HTR-8/SVneo (cell line): ENCODE results near the gene REEP1.
"Not testable (repeated sequence)": the region's sequence is repeated elsewhere in the genome, so short reads cannot be mapped to it uniquely, and the experiment has no call there.

Experiments
- DNase-seq: peaks from one replicate; pipeline ENCODE4 v3.0.0; 2011; ENCODE audit warnings: low spot score, mixed read lengths; ENCODE audit not compliant: insufficient read length
- FAIRE-seq: peaks from 2 replicates; lab custom pipeline; 2011; peaks lifted over from hg19 to GRCh38; lab: Jason Lieb, UNC

The REEP1 gene

DNA sequence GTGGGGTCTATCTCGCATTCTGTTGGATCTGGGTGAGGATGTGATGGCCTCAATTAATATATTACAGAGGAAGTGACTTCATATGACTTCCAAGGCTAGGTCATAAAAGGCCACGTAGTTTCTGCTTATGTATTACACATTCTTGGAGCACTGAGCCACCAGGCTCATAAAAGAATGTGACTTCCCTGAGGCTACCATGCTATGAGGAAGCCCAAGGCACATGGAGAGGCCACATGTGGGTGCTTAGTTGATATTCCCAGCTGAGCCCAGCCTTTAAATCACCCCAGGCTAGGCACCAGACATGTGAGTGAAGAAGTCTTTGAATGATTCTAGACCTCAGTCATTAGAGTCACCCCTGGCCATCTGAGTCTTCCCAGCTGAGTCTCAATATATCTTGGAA, 13.3 kb upstream of the REEP1 start:
- FAIRE-seq, result no peak
- no peak for DNase-seq

- no peak for DNase-seq
- FAIRE-seq, result no peak
Measured at GRCh38 chr2:86347401-86347800, 10.0 kb upstream of the REEP1 start.

DNA sequence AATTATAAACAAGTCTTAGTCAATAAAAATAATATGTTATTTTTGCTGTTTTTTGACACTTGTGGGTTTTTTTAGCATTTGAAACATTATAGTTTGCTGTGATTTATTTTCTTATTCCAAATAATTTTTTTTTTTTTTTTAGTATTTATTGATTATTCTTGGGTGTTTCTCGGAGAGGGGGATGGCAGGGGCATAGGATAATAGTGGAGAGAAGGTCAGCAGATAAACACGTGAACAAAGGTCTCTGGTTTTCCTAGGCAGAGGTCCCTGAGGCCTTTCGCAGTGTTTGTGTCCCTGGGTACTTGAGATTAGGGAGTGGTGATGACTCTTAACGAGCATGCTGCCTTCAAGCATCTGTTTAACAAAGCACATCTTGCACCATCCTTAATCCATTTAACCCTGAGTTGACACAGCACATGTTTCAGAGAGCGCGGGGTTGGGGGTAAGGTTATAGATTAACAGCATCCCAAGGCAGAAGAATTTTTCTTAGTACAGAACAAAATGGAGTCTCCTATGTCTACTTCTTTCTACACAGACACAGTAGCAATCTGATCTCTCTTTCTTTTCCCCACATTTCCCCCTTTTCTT, 8.5 kb upstream of the REEP1 start:
- not testable (repeated sequence) for DNase-seq, FAIRE-seq

DNA sequence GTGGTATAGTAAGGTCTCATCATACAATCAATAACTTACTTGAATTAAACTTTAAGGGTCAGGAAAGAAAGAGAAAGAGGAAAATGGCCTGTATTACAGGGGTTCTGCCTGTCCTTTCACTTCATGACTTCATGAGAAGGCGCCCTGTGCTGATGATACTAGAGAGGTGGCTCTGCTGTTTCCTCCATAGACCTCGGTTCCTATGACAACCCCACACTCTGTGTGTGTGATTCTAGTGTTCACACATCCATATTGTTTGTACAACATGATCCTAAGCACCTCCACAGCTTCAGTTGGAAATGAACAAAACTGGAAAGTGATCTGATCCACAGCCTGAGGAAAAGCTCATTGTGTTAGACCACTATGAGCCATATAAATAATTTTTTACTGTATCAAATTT, 7.0 kb upstream of the REEP1 start:
- FAIRE-seq, result no peak
- no peak for DNase-seq

- DNase-seq (no peak), FAIRE-seq (no peak)
Measured at GRCh38 chr2:86342488-86342887, 5.1 kb upstream of the REEP1 start.

GRCh38 chr2:86341470-86341869, 4.0 kb upstream of the REEP1 start:
- FAIRE-seq (no peak), DNase-seq (no peak)

DNA sequence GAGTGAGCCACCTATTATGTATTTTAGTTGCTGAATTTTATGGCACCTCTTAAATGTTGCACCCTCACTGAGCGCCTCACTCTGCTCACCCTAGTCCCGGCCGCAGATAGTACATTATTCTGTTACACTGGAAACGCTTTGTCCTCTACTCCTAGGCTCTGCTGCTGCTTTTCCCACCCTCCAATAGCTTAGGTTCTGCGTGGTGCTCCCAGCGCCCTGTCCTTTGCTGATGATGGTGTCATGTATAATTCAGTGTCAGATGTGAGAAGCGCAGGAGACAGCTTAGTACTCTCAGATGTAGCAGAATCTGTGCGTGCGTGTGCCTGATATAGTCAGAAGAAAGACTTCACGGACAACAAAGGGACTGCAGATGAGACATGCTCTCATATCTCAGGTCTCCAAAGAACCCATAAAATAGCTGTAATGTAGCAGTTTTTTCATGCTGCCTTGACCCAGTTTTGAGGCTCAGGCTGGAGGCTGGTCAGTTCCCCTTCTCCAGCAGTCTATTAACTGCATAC, 1.4 kb upstream of the REEP1 start:
- FAIRE-seq, result no peak
- DNase-seq, result no peak

DNA sequence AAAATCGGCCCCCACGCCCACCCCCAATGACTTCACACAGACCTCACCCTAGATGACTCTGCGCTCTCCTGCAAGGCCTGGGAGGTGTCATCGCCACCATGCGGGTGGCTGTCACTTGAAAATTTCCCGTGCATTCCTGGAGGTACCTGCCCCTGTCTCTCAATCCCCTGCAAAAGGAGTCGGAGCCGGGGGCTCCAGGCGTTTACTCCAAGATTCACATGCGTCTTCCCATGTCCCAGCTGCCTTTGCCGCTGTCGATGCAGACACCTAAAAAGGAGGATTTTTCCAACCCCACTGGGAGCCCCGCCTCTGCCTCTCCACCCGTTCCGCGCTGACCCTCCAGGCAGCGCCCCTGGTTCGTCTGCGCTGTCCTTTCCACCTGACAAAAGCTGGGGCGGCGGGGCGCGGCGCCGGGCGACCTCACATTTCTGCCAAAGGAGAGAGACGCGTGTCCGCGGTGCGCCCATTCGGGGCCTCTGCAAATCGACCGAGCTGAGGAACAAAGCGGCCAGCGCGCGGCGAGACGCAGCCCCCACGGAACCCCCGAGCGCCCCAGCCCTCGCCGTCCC, 667 bp downstream of the REEP1 start:
- FAIRE-seq, result no peak
- DNase-seq, result no peak

DNA sequence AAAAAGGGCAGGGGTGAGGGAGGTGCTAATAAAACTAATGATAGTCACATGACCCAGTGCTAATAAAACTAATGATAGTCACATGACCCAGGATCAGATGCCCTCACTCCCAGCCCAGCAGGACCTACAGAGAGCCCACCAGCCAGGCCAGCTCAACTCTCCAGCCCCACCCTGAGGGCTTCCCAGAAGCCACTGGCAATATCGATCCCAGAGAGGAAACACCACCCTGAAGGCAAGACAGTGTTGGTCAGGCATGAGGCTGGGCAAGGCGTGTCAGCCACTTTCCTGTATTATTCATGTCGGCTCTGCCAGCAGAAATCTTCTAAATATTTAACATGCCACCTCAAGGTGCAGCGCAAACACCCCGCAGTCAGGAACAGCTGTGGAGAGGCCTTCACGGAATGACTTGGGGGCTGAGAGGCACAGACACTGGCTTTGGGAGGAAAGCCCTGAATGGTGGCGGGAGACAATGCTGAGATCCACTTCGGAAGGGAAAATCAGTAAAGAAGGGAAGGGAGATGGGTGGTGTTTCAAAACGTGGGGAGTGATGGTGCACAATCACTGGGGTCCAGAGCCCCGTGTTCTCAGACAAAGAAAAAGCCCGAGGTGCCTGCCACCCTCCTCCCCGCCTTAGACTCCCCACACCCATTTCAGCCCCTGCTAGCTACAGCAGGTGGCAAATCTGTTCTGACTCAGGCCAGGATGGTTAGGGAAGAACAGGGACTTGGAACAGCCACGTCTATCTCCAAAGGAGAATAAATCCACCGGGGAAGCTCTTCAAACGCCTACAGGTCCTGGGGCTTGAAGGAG, 1.4 kb downstream of the REEP1 start:
- FAIRE-seq, result no peak
- no peak for DNase-seq

DNA sequence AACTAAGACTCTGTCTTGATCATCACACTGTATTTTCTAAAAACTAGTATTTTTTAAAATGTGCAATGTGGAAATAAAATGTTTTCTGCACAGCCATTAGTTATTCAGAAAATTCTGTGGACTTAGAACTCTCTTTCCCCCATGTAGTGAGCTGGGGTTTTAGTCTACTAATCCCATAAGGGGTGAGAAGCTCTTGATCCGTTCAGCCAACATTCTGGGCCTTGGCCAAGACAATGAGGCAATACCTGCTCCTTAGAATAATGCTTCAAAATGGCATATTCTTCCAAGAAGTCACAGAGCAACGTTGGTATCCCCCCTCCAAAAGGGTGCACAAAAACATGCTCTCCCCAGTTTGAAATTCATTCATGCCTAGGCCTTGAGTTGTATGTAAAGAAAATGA, 4.0 kb downstream of the REEP1 start:
- FAIRE-seq (no peak), DNase-seq (no peak)

GRCh38 chr2:86332654-86333053, 4.8 kb downstream of the REEP1 start:
- no peak for DNase-seq
- peak; percentile 28 for FAIRE-seq

- DNase-seq, result no peak
- FAIRE-seq, result no peak
Measured at GRCh38 chr2:86331384-86331783, 6.0 kb downstream of the REEP1 start.

- FAIRE-seq, result no peak
Measured at GRCh38 chr2:86330001-86330400, 7.4 kb downstream of the REEP1 start.

DNA sequence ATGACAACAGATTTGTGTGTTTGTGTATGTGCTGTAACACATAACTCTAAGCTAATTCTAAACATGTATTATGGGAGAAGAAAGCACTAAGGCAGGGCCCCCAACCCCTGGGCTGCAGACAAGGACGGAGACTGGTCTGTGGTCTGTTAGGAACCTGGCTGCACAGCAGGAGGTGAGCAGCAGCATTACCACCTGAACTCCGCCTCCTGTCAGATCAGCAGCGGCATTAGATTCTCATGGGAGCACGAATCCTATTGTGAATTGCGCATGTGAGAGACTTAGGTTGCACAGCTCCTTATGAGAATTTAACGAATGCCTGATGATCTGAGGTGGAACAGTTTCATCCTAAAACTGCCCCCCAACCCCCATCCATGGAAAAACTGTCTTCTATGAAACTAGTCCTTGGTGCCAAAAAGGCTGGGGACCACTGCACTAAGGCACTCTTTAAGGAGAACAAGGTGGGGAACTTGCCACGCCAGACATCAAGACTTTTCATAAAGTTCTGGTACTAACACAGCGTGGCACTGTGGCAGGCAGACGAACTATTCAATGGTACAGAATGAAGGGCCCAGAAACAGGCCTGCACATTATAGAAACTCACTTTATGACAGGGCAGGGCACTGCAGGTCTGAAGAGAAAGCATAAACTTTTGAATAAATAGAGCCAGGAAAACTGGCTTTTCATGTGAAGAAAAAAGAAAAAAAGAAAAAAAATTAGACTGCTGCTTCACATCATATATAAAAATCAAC, 14.0 kb downstream of the REEP1 start:
- no peak for FAIRE-seq
- DNase-seq, result no peak

More at GRCh38 chr2:86330001-86330400, 7.4 kb downstream of the REEP1 start:
- no peak for DNase-seq

DNA sequence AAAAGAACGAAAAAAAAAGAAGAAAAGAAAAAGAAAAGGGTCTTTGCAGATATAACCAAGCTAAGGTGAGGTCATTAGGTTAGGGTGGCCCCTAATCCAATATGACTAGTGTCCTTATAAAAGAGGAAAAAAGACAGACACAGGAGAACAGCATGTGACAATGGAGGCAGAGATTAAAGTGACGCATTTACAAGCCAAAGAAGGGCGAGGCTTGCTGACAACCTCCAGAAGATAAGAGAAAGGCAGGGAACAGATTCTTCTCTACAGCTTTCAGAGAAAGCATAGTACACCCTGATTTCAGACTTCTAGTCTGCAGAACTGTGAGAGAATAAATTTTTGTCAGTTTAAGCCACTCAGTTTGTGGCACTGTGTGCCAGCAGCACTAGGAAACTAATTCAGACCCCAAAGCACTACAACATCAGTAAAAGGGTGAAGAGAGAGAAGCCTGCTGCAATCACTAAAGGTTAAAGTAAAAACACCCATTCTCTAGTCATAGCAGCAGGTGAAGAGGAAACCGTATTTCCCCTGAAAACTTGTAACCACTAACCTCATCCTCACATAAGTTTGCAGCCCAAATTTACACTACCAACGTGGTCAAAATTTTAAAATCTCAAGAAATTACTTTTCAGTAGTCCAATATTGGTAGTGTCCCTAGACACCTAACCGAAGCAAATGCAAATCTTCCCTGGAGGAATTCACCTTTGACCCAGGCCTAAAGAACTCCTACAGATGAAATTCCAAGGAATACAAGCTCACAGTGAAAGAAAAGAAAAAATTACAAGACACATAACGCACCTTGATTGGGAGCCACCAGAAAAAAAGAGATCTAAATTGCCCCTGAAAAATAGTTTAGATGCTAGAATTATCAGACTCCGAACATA, 17.5 kb downstream of the REEP1 start:
- FAIRE-seq (no peak), DNase-seq (no peak)

DNA sequence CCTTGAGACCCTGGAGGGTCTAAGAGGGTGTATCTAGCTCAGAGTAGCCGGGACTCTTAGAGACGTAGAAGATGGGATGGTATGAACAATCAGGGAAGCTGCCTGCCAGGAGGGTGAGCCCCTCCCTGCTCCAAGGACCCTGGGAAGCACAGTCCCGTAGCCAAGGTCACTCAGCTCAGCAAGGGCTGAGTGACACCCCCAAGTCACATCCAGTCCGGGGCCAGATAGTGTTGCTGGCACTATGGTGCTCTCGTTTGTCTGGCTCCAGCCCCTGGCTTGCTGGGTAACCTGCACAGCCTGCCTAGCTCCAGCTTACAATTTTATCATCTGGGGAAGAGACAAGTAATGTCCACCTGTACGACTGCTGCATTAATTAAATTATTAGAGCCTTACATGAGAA, 22.3 kb downstream of the REEP1 start:
- FAIRE-seq, result no peak
- no peak for DNase-seq

DNA sequence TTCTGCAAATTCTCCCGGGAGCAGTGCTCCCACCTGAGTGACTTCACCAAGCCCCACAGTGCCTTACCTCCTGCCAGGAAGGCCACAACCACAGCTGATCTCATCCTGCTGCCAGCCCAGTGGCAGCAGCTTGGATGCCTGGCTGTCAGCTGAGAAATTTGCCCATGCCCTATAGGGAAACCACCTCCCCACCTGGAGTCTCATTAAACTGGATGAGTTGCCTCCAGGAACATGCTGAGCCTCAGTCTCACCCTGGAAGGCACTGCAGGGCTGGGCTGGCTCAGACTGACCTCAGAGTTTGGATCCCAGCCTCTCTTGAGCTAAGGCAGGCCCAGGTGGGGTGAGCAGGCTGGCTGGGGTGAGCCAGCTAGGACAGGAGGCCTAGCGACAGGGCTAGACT, 23.3 kb downstream of the REEP1 start:
- FAIRE-seq (no peak), DNase-seq (no peak)

DNA sequence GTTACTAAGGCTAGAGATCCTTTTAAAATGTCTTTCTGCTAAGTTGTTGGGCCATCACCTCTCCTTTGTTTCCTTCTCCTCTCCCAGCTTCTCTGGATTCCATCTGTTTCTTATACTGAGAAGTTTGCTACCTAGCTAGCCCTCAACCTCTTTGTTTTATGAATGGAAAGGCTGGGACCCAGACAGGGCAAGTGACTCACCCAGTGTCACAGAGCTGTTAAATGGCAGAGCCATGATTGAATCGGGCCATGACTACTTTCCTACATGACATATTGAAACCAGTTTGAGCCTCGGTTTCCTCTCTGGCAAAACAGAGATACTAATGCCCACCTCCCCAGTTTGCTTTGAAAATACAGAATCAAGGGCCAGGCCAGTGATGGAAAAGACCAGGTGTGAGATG, 24.1 kb downstream of the REEP1 start:
- DNase-seq (no peak), FAIRE-seq (no peak)

DNA sequence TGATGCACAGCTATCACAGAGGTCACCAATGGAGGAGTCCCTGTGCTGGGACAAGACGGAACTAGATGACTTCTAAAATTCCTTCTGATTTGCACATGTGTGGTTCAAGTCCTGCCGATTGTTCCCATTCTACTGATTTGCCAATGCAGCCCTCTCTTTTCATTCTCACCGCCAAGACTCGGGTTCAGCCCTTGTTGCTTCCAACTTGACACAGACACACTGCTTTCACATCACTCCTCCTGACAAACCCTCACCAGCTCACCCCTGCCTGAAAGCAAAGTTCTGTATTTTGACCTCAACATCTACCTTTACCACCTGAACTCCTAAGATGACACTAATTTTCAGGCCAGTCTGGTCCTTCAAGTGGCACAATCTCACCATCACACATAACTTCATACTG, 25.5 kb downstream of the REEP1 start:
- DNase-seq (no peak), FAIRE-seq (no peak)

DNA sequence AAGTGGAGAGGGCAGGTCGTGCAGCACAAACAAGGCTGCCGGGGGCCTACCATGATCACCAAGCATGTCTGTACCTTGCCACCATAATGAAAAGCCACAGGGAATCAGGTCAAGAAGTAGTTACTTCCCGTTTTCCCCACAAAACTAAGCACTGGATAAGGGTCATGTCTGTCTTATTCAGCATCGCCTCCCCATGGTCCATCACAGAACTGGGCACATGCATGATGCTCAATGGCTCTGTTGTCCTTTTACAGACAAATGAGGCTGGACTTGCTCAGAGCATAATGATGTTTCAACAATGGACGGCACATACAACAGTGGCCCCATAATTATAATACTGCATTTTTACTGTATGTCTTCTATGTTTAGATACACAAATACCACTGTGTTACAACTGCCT, 27.5 kb downstream of the REEP1 start:
- no peak for DNase-seq
- no peak for FAIRE-seq
